Ectodermal cell (in vitro differentiated cells): Measurements from ENCODE around the gene CTSW. TPM values are rescaled to one million over a fixed set of nuclear protein-coding genes. Genes with fewer than 3 reads are reported as not detected.
A peak's percentile ranks its signal among the peaks of the same experiment; 100 is the strongest.
"Not testable (repeated sequence)": the region's sequence is repeated elsewhere in the genome, so short reads cannot be mapped to it uniquely, and the experiment has no call there.

ENCODE experiments used
- H3K27ac ChIP-seq: 2 replicates; pipeline ENCODE4 v1.7.0; 2013; ENCODE audit warnings: mild to moderate bottlenecking, low read depth, low read length; ENCODE audit not compliant: insufficient read depth, poor library complexity, severe bottlenecking
- H3K27me3 ChIP-seq: 2 replicates; pipeline ENCODE4 v1.7.0; 2013; ENCODE audit warnings: mild to moderate bottlenecking, low read length; ENCODE audit not compliant: insufficient read depth, control insufficient read depth, poor library complexity, severe bottlenecking
- H3K36me3 ChIP-seq: one replicate; pipeline ENCODE4 v1.7.0; 2013; ENCODE audit warnings: low read length; ENCODE audit not compliant: control insufficient read depth, insufficient read depth
- H3K4me1 ChIP-seq: one replicate; pipeline ENCODE4 v1.7.0; 2013; ENCODE audit warnings: low read length; ENCODE audit not compliant: control insufficient read depth, insufficient read depth
- H3K4me3 ChIP-seq: 2 replicates; pipeline ENCODE4 v1.7.0; 2013; ENCODE audit warnings: low read depth, low read length, control low read depth; ENCODE audit not compliant: insufficient read depth
- H3K9me3 ChIP-seq: 2 replicates; pipeline ENCODE4 v1.7.0; 2013; ENCODE audit warnings: mild to moderate bottlenecking, low read length, moderate library complexity; ENCODE audit not compliant: control insufficient read depth
- WGBS, 2 experiments: methylation state at CpG; one replicate each; pipeline ENCODE4 v1.1.7; 2013; ENCODE audit warnings: missing lambda C conversion rate in 2 of 2; 5-methylcytosine and 5-hydroxymethylcytosine counted together
- polyA plus RNA-seq, 4 experiments: library from polyadenylated mRNA; stranded (reverse); fragments of 50-300 nt; gene quantifications; one replicate each; pipeline ENCODE4 v1.2.3, GENCODE V29; 2013

The CTSW gene, protein sequence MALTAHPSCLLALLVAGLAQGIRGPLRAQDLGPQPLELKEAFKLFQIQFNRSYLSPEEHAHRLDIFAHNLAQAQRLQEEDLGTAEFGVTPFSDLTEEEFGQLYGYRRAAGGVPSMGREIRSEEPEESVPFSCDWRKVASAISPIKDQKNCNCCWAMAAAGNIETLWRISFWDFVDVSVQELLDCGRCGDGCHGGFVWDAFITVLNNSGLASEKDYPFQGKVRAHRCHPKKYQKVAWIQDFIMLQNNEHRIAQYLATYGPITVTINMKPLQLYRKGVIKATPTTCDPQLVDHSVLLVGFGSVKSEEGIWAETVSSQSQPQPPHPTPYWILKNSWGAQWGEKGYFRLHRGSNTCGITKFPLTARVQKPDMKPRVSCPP
- polyA plus RNA-seq (2013, experiment 1 of 4) = not detected
- not detected for polyA plus RNA-seq (2013, experiment 2 of 4)
- not detected for polyA plus RNA-seq (2013, experiment 3 of 4)
- not detected for polyA plus RNA-seq (2013, experiment 4 of 4)

- no peaks in the 10 kb centered on the region for H3K27me3 ChIP-seq
- WGBS, 2 experiments = 82 to 88% methylated on average over 7 of the region's 7 CpGs
- peaks cover 19% of the 10 kb centered on the region for H3K36me3 ChIP-seq
These were observed at the start of gene CTSW for GRCh38 chr11:65879617-65880016. Gene CTSW (plus strand): TSS chr11:65879837. CDS start chr11:65879855, 18 bp downstream.

DNA sequence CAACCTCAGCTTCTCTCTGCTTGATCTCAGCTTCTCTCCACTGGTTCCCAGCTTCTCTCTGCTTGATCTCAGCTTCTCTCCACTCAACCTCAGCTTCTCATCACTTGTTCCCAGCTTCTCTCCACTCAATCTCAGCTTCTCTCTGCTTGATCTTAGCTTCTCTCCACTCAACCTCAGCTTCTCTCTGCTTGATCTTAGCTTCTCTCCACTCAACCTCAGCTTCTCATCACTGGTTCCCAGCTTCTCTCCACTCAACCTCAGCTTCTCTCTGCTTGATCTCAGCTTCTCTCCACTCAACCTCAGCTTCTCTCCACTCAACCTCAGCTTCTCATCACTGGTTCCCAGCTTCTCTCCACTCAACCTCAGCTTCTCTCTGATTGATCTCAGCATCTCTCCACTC is 47.4 kb upstream of the CTSW start:
- not testable (repeated sequence) for H3K9me3 ChIP-seq, H3K27ac ChIP-seq, H3K4me3 ChIP-seq, H3K36me3 ChIP-seq, H3K4me1 ChIP-seq
- peaks cover 11% of the 10 kb centered on the region for H3K27me3 ChIP-seq

More at GRCh38 chr11:65879617-65880016, at the start of gene CTSW:
- no peaks in the 10 kb centered on the region for H3K9me3 ChIP-seq
- H3K27ac ChIP-seq = no peak within 1 kb of the TSS
- no peak within 1 kb of the TSS for H3K4me3 ChIP-seq
- peaks cover 3% of the 10 kb centered on the region for H3K4me1 ChIP-seq

DNA sequence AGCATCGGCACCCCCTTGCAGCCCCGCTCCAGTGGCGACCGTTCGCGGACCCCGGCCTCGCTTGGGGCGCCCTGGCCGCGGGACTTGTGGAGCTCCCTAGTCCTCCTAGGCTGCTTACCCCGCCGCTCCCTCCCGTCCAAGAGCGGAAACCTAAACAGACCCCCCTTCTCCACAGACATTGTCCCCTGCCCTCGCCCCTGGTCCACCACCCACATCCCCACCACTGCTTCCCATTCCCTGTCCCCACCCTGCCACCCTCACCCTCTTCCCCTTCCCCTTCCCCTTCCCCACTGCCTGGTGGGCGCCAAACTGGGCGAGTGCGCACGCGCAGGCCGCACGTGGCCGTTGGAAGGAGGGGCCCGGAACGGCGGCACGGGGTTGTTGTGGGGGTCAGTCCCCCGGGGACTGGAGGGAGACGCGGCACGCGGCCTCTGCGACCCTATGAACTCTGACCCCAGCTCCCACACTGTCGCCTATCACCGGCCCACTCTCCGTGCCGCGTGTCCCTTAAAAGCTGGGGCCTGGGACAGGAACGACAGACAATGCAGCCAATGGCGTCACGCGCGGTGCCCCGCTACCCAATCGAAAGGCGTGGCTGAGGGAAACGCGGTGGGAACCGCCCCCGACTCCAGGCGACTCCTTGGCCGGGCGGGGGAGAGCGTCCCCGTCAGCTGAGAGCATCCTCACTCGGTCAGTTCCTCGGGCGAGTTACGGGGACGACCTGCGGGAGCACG is 46.2 kb upstream of the CTSW start, which contains the start of gene SNX32:
TSS of gene SNX32 (plus strand) at position 667 of the 734 bp plus-strand sequence. CDS start 103 bp downstream, outside the sequence.
- 1% methylated on average over 63 of the region's 63 CpGs for WGBS, 2 experiments
- peak within 1 kb of the TSS; percentile 64 for H3K4me3 ChIP-seq
- peak within 1 kb of the TSS; percentile 62 for H3K27ac ChIP-seq
- H3K27me3 ChIP-seq = peaks cover 11% of the 10 kb centered on the region
- no peaks in the 10 kb centered on the region for H3K36me3 ChIP-seq
- H3K9me3 ChIP-seq = no peaks in the 10 kb centered on the region
- peaks cover 9% of the 10 kb centered on the region for H3K4me1 ChIP-seq

- Histone ChIP-seq H3K36me3 (no peaks in the 10 kb centered on the region), H3K4me1 (peaks cover 9% of the 10 kb centered on the region), H3K9me3 (no peaks in the 10 kb centered on the region), H3K27ac (no peak overlapping the region), H3K4me3 (peak overlapping the region; percentile 64), H3K27me3 (peaks cover 11% of the 10 kb centered on the region)
- 66 to 67% methylated on average over 6 of the region's 6 CpGs for WGBS, 2 experiments
These were observed 45.4 kb upstream of the CTSW start for GRCh38 chr11:65834202-65834601.

DNA sequence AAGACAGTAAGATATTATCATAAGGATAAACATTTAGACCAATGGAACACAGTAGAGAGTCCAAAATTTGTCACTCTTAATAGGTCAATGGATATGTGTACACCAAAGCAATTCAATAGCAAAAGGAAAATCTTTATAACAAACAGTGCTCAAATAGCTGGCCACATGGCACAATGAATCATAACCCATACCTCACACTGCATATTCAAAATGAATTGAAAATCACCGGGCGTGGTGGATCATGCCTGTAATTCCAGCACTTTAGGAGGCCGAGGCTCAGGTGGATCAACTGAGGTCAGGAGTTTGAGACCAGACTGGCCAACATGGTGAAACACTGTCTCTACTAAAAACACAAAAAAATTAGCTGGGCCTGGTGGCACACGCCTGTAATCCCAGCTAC is 37.5 kb upstream of the CTSW start:
- 90 to 95% methylated on average over 4 of the region's 4 CpGs for WGBS, 2 experiments
- no peak overlapping the region for H3K27ac ChIP-seq
- no peaks in the 10 kb centered on the region for H3K27me3 ChIP-seq
- no peaks in the 10 kb centered on the region for H3K4me1 ChIP-seq
- H3K36me3 ChIP-seq = no peaks in the 10 kb centered on the region
- H3K4me3 ChIP-seq = no peak overlapping the region
- no peaks in the 10 kb centered on the region for H3K9me3 ChIP-seq

DNA sequence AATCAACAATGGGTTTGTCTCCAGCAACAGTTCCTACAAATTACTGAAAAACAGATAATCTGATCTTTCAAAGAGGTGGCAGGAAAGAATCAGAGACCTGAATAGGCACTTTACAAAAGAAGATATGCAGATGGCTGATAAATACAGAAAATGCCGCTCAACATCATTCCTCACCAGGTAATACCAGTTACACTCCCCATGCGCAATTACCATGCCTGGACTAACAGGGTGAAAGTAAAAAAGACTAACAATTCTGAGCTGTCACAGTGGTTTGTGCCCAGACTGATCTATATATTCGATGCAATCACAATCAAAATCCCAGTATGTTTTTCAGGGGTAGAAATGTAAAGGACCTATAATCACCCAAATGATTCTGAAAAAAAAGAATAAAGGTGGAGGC is 35.8 kb upstream of the CTSW start:
- H3K4me1 ChIP-seq = no peaks in the 10 kb centered on the region
- H3K27me3 ChIP-seq = no peaks in the 10 kb centered on the region
- 89 to 92% methylated on average over 3 of the region's 3 CpGs for WGBS, 2 experiments
- H3K27ac ChIP-seq = no peak overlapping the region
- H3K9me3 ChIP-seq = no peaks in the 10 kb centered on the region
- no peak overlapping the region for H3K4me3 ChIP-seq
- no peaks in the 10 kb centered on the region for H3K36me3 ChIP-seq

- no peaks in the 10 kb centered on the region for H3K36me3 ChIP-seq
- no peak overlapping the region for H3K4me3 ChIP-seq
- H3K27me3 ChIP-seq = no peaks in the 10 kb centered on the region
- H3K9me3 ChIP-seq = no peaks in the 10 kb centered on the region
- WGBS, 2 experiments = 90 to 93% methylated on average over 10 of the region's 10 CpGs
- no peaks in the 10 kb centered on the region for H3K4me1 ChIP-seq
- no peak overlapping the region for H3K27ac ChIP-seq
These were observed 35.3 kb upstream of the CTSW start for GRCh38 chr11:65844231-65844872.

GRCh38 chr11:65847746-65848145 is 31.9 kb upstream of the CTSW start:
- WGBS, 2 experiments = 86 to 88% methylated on average over 3 of the region's 3 CpGs
- Histone ChIP-seq H3K4me3 (no peak overlapping the region), H3K27ac (no peak overlapping the region), H3K36me3 (peaks cover 10% of the 10 kb centered on the region), H3K27me3 (no peaks in the 10 kb centered on the region), H3K9me3 (no peaks in the 10 kb centered on the region), H3K4me1 (no peaks in the 10 kb centered on the region)

GRCh38 chr11:65848693-65849092 is 30.9 kb upstream of the CTSW start:
- peaks cover 16% of the 10 kb centered on the region for H3K36me3 ChIP-seq
- not testable (repeated sequence) for H3K4me1 ChIP-seq, H3K9me3 ChIP-seq, H3K4me3 ChIP-seq, H3K27me3 ChIP-seq, H3K27ac ChIP-seq
- WGBS, 2 experiments = 76 to 77% methylated on average over 7 of the region's 7 CpGs

DNA sequence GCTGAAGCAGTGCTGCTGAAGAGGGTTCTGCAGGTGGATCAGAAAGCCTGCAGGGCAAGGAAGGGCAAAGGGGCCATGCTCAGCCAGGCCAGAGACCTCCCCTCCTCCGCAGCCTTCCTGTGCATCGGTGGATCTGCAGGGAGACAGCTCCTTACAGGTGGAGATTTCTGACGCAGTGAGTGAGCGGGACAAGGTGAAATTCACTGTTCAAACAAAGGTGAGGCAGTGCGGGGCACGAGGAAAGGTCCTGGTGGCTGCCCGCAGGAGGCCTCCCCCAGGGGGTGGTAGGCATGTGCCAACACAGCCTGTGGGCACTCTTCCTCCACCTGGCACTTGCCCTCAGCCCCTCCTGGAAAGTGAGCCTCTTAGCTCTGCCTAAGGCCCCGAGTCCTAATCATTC is 30.3 kb upstream of the CTSW start:
- WGBS, 2 experiments = 82 to 83% methylated on average over 8 of the region's 8 CpGs

More for the DNA sequence above, 30.3 kb upstream of the CTSW start:
- no peak overlapping the region for H3K27ac ChIP-seq
- no peaks in the 10 kb centered on the region for H3K27me3 ChIP-seq
- H3K9me3 ChIP-seq = no peaks in the 10 kb centered on the region
- no peak overlapping the region for H3K4me3 ChIP-seq
- H3K4me1 ChIP-seq = no peaks in the 10 kb centered on the region
- H3K36me3 ChIP-seq = peaks cover 23% of the 10 kb centered on the region
